ELF-1 (cell line): ENCODE measurements around the gene HTT.

Experiments
- DNase-seq: peaks from one replicate; pipeline ENCODE4 v3.0.0-alpha.2; 2016; ENCODE audit warnings: low read depth, low spot score

The HTT gene

GRCh38 chr4:3174371-3175338 is 100.2 kb downstream of the HTT start:
- no peak for DNase-seq

- DNase-seq = no peak
Measured at GRCh38 chr4:3176367-3177229, 102.1 kb downstream of the HTT start.

- no peak for DNase-seq
Measured at GRCh38 chr4:3177426-3177825, 102.9 kb downstream of the HTT start.

GRCh38 chr4:3177905-3178304 is 103.4 kb downstream of the HTT start:
- no peak for DNase-seq

- no peak for DNase-seq
Measured at GRCh38 chr4:3178351-3178750, 103.9 kb downstream of the HTT start.

GRCh38 chr4:3179126-3179706 is 104.7 kb downstream of the HTT start:
- DNase-seq = no peak

- no peak for DNase-seq
Measured at GRCh38 chr4:3183008-3183407, 108.5 kb downstream of the HTT start.

GRCh38 chr4:3184725-3185124 is 110.2 kb downstream of the HTT start:
- DNase-seq = no peak

- DNase-seq = no peak
Measured at GRCh38 chr4:3186609-3187008, 112.1 kb downstream of the HTT start.

- no peak for DNase-seq
Measured at GRCh38 chr4:3188118-3188517, 113.6 kb downstream of the HTT start.

- no peak for DNase-seq
Measured at GRCh38 chr4:3189459-3189858, 115.0 kb downstream of the HTT start.

- DNase-seq = no peak
Measured at GRCh38 chr4:3190549-3190948, 116.1 kb downstream of the HTT start.

- DNase-seq = no peak
Measured at GRCh38 chr4:3192188-3192587, 117.7 kb downstream of the HTT start.

- DNase-seq = no peak
Measured at GRCh38 chr4:3192827-3193226, 118.3 kb downstream of the HTT start.

GRCh38 chr4:3193531-3194203 is 119.2 kb downstream of the HTT start:
- DNase-seq = no peak

- DNase-seq = no peak
Measured at GRCh38 chr4:3196670-3197359, 122.3 kb downstream of the HTT start.

- no peak for DNase-seq
Measured at GRCh38 chr4:3197366-3198105, 123.1 kb downstream of the HTT start.

- DNase-seq = no peak
Measured at GRCh38 chr4:3198906-3199305, 124.4 kb downstream of the HTT start.

- DNase-seq = no peak
Measured at GRCh38 chr4:3199653-3200422, 125.4 kb downstream of the HTT start.
